Ascending aorta (tissue), 2 donors: ENCODE data around the gene APC2. TPM values are rescaled to one million over a fixed set of nuclear protein-coding genes. Genes with fewer than 3 reads are reported as not detected.

ENCODE experiments used
- DNase-seq, 2 donors: peaks; one replicate each; pipeline ENCODE4 v3.0.0-alpha.2; 2019; ENCODE audit warnings: low spot score in 2 of 2
- H3K27ac ChIP-seq, 2 donors: fragments of 200-600 bp; sonication (generic); one replicate each; pipeline ENCODE4 v1.5.1; 2016 to 2017; ENCODE audit warnings: mild to moderate bottlenecking in 1 of 2
- H3K27me3 ChIP-seq: fragments of 200-600 bp; sonication (generic); one replicate; pipeline ENCODE4 v1.5.1; 2017
- H3K36me3 ChIP-seq, 2 donors: fragments of 200-600 bp; sonication (generic); one replicate each; pipeline ENCODE4 v1.5.1; 2016
- H3K4me1 ChIP-seq, 2 donors: fragments of 200-600 bp; sonication (generic); one replicate each; pipeline ENCODE4 v1.5.1; 2016 to 2017; ENCODE audit warnings: mild to moderate bottlenecking in 1 of 2
- H3K4me3 ChIP-seq, 2 donors: fragments of 200-600 bp; sonication (generic); one replicate each; pipeline ENCODE4 v1.5.1; 2016 to 2017; ENCODE audit warnings: mild to moderate bottlenecking in 1 of 2
- H3K9me3 ChIP-seq, 2 donors: fragments of 200-600 bp; sonication (generic); one replicate each; pipeline ENCODE4 v1.5.1; 2016
- CTCF ChIP-seq, 3 experiments: fragments of 200-600 bp in 2 of 3; fragments of 450-650 bp in 1 of 3; sonication (generic) in 2 of 3; IDR thresholded peaks; one replicate each; pipeline ENCODE4 v1.5.1; 2016 to 2019; ENCODE audit warnings: antibody characterized with exemption in 3 of 3, mild to moderate bottlenecking in 1 of 3, moderate library complexity in 1 of 3
- intact Hi-C: fragments of 100-400 bp; cut with DNase I; formaldehyde crosslinking; loops from one replicate; pipeline ENCODE4 v1.15.1; 2023
- total RNA-seq: library from RNA; depleted of rRNA; stranded (reverse); fragments of >200 nt; gene quantifications from one replicate; pipeline ENCODE4 v1.1.0, GENCODE V29; 2016

The APC2 gene
- total RNA-seq, 1 donor from 2014 or later, result not detected

- DNase-seq, result no peak
- peaks cover 1% of the 10 kb centered on the region for H3K27me3 ChIP-seq
- H3K4me1 ChIP-seq, result peaks cover 11 to 21% of the 10 kb centered on the region in 2 donors
- intact Hi-C loops, result no loop called here
- H3K9me3 ChIP-seq, result no peaks in the 10 kb centered on the region
- no peak overlapping the region for H3K4me3 ChIP-seq
- H3K27ac ChIP-seq, result no peak overlapping the region
- H3K36me3 ChIP-seq, result peaks cover 20 to 42% of the 10 kb centered on the region in 2 donors
- no peak for TF ChIP-seq CTCF (IDR thresholded peaks at IDR 0.05)
These were observed 9.5 kb upstream of the APC2 start for GRCh38 chr19:1440418-1440801.

GRCh38 chr19:1441022-1441426 lies 8.9 kb upstream of the APC2 start:
- Histone ChIP-seq H3K4me1 (peaks cover 13 to 25% of the 10 kb centered on the region in 2 donors), H3K4me3 (no peak overlapping the region), H3K9me3 (no peaks in the 10 kb centered on the region), H3K27ac (no peak overlapping the region), H3K27me3 (peaks cover 7% of the 10 kb centered on the region), H3K36me3 (peaks cover 20 to 37% of the 10 kb centered on the region in 2 donors)
- intact Hi-C loops, result no loop called here
- no peak for TF ChIP-seq CTCF (IDR thresholded peaks at IDR 0.05)
- no peak for DNase-seq

- Histone ChIP-seq H3K9me3 (no peaks in the 10 kb centered on the region), H3K27me3 (peaks cover 15% of the 10 kb centered on the region), H3K4me3 (no peak overlapping the region), H3K4me1 (peaks cover 19 to 29% of the 10 kb centered on the region in 2 donors), H3K27ac (no peak overlapping the region), H3K36me3 (peaks cover 20 to 37% of the 10 kb centered on the region in 2 donors)
- no peak for DNase-seq
- intact Hi-C loops, result no loop called here
- no peak for TF ChIP-seq CTCF (IDR thresholded peaks at IDR 0.05)
These were observed 8.1 kb upstream of the APC2 start for GRCh38 chr19:1441677-1442438.

- Histone ChIP-seq H3K27ac (no peak overlapping the region), H3K9me3 (no peaks in the 10 kb centered on the region), H3K27me3 (peaks cover 33% of the 10 kb centered on the region), H3K4me1 (peaks cover 11 to 17% of the 10 kb centered on the region in 2 donors), H3K4me3 (peak overlapping the region; percentile 33 to 40), H3K36me3 (peaks cover 11 to 25% of the 10 kb centered on the region in 2 donors)
- intact Hi-C loops, result no loop called here
- peak; percentile 71 to 87 (median 80) for TF ChIP-seq CTCF (IDR thresholded peaks at IDR 0.05)
- peak in 1 of 2 donors; percentile 76 for DNase-seq
These were observed 4.6 kb upstream of the APC2 start for GRCh38 chr19:1445185-1445931.

- Histone ChIP-seq H3K27me3 (peaks cover 41% of the 10 kb centered on the region), H3K27ac (no peak overlapping the region), H3K4me3 (peak overlapping the region; percentile 33 to 39), H3K9me3 (no peaks in the 10 kb centered on the region), H3K4me1 (peaks cover 11 to 14% of the 10 kb centered on the region in 2 donors), H3K36me3 (peaks cover 3 to 17% of the 10 kb centered on the region in 2 donors)
- no peak for TF ChIP-seq CTCF (IDR thresholded peaks at IDR 0.05)
- intact Hi-C loops, result no loop called here
- no peak for DNase-seq
These were observed 3.8 kb upstream of the APC2 start for GRCh38 chr19:1445932-1446712.
